ENCODE measurements around the gene MYO10.

The MYO10 gene

DNA sequence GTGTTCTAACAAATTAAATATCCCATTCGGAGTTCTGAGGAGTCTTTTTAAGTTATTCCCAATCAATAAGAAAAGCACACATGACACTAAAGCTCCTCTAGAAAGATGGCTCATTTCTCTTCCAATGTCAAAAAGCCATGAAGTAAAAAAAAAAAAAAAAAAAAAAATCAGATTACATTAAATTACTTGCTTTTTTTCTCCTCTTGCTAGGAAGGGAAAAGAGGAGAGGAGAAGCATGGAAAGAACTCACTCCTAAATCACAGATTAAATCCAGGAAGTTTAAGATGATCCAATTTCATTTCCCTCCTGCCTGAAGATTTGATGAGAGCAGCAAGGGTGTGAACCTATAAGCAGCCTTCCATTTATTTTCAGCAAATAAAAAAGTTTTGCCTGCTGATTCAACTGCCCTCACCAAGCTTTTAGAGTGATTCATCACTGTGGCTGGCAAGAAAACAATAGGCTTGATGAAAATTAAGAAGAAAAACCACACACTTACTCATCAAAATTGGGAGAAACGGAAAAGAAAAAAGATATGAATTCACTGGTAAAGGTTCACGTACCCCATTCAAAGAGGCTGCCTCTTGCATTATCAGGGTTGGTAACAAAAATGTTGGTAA lies 19.7 kb downstream of the MYO10 start:
- peak; percentile 81 for DNase-seq (ENCODE audit: low read depth)

DNA sequence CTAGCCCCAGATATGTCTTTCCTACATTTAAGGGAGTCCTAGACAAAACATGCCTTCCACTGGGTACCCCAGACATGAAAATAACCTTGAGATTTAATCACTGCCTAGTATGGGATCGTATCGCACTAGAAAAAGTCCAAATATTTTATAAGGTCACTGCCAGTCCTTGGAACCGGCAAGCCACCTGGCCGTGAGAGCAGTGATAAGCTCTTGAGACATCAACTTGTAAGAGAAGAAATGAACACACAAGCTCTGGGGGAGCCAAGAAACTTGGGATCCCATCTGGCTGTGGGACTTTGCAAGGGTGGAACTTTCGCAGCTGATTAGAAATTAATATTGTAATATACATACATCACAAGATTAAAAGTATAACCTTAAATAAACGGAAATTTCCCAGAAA lies 21.5 kb downstream of the MYO10 start:
- no peak for DNase-seq (ENCODE audit: low read depth)

DNA sequence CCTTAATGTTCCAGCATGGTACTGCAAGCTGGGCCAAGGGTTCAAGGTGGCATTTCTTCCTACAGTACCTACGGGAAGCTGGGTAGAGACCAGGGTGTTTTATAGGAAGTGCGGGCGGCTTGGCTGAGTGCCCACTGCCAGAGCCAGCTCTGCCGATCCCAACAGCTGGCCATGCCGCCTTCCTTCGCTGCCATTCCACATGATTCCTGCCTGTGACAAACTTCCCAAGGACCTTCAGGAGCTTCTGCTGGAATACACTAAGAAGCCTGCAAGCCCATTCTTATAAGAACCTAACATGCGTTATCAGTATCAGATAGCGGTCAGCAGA lies 22.0 kb downstream of the MYO10 start:
- no peak for DNase-seq (ENCODE audit: low read depth)

DNA sequence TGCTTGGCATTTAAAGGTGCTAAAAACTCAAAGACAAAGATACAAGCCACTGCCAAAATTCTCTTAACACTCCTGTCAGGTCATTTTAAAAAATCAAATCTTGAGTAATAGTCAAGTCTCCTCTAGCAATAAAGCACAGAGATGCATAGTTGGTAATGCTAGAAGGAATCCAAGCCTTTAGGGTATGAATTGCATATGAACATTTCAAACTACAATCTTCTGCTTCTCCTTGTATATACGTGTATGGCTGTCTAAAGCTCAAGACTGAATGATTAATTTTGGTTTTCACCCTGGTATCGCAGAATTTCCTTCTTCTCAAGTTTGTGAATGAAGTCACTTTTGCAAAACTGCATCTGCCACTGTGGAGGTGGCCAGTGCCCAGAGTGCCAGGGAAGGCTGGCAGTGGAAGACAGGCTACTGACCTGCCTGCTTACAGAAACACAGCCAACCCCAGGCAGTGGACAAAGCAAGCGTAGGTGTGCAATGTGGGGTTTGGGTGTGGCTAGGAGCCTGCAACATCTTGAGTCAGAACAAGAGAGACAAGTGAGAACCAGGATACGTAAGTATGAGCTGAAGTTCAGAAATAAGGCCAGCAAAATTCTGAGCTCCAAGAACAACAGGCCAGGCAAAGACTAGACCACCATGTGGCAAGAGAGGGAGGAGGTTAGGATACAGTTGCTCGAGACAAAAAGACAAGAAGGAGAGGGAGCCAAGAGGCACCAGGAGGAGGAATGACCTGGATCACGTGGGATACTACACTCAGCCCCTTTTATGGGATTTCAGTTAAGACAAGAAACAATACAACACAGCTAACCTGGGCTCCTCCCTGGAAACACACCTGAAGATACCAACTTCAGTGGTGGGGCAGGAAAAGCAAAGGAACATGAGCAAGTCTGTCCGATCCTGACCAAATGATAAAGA lies 22.6 kb downstream of the MYO10 start:
- DNase-seq (ENCODE audit: low read depth): no peak

DNA sequence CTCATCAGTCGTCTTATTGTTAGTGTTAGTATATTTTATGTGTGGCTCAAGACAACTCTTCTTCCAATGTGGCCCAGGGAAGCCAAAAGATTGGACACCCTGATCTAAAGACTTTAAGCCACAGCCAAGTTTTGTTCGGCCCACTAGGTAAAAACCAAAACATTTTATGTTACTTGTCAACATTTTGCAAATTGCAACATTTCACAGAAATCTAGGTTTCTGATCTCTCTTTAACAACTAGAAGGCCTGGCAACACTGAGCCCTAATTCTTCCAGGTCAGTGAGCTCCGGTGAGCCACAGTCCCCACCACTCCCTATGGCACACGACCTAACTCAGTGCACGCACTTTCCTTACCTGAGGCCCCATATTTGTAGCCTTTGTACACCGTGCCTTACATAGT lies 24.0 kb downstream of the MYO10 start:
- DNase-seq (ENCODE audit: low read depth): no peak

DNA sequence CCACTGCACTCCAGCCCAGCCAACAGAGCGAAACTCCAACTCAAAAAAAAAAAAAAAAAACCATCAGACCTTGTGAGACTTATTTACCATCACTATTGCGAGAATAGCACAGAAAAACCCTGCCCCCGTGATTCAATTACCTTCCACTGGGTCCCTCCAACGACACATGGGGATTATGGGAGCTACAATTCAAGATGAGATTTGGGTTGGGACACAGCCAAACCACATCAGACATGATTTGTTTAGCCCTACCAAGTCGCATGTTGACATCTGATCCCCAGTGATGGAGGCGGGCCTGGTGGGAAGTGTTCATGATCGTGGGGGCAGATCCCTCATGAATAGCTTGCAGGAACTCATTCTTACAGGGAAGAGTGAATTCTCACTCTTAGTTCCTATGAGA lies 26.6 kb downstream of the MYO10 start:
- DNase-seq (ENCODE audit: low read depth): no peak

DNA sequence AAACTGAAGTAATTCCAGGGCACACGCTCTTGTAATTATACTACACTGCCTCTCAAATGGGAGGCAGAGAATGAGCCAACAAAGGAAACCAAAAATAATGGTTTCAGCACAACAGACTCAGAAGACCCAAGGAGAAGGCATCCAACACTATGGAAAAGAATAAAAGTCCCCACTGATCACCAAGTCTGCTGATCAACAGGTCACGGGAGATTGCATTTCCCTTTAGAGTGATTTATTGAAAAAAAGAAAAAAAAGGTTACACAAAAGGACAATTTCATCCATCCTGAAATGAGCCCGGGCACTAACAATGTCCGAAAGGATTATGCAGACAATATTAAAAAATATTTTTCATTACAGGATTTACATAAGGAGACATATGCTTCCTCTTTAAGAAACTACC lies 28.8 kb downstream of the MYO10 start:
- no peak for DNase-seq (ENCODE audit: low read depth)

DNA sequence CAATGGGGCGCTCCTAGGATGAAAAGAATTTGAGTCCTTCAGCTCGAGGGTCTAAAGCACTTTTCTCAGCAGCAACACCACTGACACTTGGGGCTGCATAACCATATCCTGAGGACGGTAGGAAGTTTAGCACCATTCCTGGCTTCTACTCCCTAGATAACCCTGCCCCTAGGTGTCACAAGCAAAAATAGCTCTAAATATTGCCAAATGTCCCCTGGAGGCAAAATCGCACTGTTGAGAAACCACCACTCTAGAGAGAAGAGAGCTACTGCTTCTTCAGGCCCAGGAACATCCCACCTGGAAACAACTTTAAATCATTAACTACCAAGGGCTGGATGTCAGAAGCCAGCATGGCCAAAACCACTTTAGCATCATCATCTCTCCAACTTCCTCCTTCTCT lies 29.8 kb downstream of the MYO10 start:
- DNase-seq (ENCODE audit: low read depth): no peak

DNA sequence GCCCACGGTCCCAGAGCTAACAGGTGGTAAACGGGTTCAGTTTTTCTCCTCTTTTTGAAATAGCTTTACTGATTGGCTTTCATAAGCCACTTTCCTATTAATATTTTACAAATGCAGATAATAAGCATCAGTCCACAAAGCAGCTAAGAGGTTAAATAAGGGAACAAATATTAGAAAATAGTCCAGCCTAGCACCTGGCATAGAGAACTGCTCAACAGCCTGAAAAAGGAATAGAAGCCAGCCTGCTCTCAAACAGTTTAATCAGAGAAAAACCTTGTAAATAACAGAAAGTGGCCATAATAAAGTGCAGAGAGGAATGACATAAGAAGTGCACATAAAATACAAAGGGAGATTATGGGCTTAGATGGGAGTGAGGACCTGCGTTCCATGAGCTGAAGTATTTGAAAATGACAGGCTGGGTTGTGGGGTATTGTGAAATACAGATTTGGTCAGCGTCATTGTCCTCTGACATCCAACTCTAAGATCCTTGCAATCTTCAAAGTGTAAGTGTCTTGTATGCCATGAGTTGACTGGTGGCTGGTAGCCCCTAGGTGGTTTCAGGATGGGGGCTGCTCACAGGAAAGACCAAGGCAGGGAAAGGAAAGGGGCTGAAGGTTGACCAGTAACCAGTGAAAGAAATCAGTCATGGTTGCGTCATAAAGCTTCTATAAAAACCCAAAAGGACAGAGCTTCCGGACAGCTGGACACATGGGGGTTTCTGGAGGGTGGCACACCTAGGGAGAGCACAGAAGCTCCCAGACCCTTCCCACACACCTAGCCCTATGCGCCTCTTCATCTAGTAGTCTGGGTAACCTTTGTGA lies 32.4 kb downstream of the MYO10 start:
- no peak for DNase-seq (ENCODE audit: low read depth)

DNA sequence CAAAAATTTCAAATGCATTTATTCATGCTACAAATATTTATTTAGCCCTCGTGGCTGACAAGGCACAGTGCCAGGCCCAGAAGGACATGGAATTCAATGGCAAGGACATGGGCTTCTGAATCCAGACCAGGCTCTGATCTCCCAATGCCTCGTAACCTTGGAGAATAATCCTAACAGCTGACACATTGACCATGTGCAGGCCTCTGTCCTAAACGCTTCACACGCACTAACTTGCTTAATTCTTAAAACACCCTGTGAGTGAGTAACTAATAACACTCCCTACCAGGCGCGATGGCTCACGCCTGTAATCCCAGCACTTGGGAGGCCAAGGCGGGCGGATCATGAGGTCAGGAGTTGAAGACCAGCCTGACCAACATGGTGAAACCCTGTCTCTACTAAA lies 33.2 kb downstream of the MYO10 start:
- DNase-seq (ENCODE audit: low read depth): no peak

DNA sequence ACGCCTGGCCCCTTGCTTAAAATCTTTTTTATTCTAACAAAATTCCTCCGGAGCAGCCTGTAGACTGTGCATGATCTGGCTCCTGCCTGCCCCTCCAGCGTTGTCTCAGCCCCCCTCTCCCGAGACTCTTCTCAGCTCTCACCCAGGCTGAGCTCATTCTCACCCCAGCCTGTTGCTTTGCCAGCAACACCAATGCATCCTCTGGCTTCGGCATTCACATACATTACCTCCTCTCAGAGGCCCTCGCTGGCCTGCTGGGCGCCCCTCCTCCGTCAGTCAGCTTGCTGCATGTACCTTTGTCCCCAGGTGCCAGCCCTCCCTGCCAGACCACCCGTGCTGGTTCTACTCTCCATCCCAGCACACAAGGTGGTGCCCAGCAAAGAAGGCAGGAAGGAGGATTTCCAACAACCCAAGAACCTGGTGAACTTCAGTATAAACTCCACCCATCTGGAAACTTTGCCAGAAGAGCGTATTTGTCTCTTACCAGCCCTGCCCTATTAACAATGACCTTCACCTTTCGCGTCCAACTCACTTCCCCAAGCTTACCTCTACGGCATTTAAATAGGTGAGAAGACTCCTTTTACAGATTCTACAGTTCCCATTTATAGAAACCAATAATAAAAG lies 35.0 kb downstream of the MYO10 start:
- DNase-seq (ENCODE audit: low read depth): no peak

DNA sequence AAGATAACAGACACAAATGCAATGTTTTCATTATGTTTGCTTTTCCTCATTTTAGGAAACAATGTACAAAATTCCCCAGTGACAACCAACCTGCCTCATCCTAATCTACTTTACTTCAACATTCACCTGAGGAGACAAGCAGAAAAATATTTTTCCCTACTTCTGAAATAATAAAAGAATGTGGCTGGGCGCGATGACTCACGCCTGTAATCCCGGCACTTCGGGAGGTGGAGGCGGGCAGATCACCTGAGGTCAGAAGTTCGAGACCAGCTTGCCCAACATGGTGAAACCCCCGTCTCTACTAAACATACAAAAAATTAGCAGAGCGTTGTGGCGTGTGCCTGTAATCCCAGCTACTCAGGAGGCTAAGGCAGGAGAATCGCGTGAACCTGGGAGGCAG lies 36.9 kb downstream of the MYO10 start:
- no peak for DNase-seq (ENCODE audit: low read depth)

DNA sequence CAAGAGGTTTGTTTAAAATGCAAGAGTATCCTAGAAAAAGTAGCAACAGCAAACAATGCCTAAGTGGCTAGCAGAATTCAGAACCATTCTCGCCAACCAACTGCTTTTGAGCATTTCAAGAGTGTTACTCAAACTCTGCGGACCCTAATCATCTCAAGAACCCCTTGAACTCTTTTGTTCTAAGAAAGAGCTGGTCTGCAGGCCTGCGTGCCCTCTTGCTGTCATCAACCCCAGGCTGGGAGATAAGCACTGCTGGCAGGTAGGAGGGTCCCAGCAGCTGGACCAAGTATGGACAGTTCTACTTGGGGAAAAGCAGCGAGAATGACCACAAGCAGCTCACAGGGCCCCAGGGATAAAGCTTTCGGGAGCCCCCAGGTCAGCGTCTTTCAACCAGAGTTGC lies 38.3 kb downstream of the MYO10 start:
- no peak for DNase-seq (ENCODE audit: low read depth)

DNA sequence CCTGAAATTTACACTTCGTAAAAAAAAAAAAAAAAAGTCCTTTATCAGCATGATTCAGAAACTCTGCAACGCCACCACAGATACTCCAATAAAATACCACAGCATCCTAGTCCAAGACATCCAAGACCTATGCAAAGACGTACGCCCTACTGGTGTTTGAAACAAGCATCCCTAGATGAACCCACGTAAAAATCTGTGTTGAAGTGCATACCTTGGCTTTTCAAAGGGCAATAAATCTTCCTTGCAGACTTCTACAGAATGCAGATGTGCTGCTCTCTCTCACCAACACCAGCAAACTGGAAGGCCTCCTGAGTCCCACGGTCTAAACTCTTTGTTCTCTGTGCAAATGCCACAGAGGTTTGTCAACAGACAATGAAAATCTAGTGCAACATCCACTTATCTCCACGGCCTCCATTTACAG lies 38.8 kb downstream of the MYO10 start:
- no peak for DNase-seq (ENCODE audit: low read depth)

DNA sequence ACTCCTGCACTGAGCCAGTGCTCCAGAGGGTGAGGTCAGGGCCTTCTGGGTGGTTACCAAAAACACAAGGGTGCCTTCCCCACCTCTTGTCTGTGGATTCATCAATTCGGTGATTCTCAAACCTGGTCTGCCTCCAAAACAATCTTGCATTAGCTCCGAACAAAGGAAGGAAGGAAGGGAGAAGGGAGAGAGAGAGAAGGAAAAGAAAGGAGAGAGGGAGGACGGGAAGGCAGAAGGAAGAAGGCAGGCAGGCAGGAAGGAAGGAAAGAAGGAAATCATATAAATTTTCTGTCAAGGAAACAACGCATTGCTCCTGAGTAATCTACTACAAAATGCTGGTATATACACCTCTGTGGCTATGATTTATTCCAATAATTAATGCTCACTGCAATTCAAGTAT lies 39.3 kb downstream of the MYO10 start:
- DNase-seq (ENCODE audit: low read depth): no peak

DNA sequence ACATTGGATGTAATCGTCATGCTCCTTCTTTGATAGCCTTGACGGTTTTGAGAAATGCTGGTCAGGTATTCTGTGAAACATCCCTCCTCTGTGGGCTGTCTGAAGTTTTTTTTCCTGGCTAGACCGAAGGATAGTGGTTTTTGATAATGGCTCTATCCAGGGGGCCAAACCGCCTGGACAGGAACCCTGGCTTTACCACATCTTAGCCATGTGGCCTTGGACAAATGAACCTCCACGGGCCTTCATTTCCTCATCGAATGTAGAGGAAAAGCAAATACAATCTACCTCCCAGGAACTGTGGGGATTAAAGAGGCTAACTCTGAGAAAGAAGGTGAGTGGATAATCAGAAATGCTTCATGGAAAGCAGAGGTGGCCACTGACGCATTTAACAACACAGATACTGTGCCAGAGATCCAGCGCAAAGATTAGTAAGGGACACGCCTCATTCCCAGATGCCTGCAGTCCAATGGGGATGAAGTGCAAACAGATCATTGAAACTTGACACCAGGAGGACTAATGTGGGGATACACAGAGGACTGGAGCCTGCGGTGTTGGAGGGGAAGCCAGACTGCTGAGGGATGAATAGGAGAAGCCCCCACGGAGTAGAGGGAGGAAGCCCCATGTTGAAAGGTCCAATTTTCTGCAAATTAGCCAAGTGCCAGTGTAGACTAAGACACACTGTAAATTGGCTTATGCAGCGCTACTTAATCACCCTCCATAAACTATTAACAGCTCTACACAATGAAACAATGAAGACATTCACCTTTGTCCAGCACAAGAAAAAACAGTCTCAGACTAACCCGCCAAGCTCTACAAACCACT lies 41.6 kb downstream of the MYO10 start:
- peak; percentile 58 for DNase-seq (ENCODE audit: low read depth)

DNA sequence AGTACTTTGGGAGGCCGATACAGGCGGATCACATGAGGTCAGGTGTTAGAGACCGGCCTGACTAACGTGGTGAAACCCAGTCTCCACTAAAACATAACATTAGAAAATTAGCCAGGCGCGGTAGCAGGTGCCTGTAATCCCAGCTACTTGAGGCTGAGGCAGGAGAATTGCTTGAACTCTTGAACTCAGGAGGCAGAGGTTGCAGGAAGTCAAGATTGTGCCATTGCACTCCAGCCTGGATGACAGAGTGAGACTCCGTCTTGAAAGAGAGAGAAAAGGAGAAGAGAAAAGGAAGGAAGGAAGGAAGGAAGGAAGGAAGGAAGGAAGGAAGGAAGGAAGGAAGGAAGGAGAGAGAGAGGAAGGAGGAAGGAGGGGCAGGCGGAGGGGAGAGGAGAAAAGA lies 45.1 kb downstream of the MYO10 start:
- DNase-seq (ENCODE audit: low read depth): no peak

DNA sequence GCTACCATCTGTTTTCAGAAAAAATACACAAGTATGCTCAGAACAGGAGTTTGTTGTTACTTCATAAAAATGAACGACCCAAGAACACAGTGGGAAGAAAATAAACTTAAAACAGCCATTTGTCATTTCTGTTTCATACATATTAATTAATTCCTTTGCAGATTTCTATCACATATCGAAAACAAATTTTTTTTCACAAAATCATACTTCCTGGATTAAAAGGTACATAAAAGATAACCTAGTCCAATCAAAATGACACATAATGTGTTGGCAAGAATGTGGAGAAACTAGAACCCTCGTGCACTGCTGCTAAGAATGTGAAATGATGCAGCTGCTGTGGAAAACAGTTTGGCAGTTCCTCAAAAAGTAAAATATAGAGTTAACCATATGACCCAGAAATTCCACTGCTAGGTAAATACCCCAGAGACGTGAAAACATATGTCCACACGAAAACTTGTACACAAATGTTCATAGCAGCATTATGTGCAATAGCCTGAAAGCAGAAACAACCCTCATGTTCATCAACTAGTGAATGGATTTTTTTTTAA lies 46.0 kb downstream of the MYO10 start:
- no peak for DNase-seq (ENCODE audit: low read depth)

DNA sequence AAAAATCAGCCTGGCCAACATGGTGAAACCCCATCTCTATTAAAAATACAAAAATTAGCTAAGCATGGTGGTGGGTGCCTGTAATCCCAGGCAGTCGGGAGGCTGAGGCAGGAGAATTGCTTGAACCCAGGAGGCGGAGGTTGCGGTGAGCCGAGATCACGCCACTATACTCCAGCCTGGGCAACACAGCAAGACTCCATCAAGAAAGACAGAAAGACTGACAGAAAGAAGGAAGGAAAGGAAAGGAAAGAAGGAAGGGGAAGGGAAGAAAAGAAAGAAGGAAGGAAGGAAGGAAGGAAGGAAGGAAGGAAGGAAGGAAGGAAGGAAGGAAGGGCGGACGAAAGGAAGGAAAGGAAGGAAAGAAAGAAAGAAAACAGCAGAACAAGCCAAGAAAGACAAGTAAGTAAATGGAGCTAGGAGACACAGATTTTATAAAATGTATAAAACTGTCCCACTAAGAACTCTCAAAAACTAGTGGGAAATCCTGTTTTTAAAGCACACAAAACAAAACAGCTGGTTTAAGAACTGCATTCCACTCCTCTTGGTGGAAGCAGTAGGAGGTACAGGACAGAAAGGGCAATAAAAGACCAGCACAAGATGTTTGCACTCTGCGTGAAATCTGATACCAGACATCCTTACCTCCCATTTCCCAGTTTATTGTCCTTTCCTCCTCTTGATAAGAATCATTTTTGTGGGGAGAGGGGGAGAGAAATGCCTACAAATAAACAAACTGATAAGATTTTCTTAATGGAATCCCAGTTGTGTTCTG lies 46.7 kb downstream of the MYO10 start:
- no peak for DNase-seq (ENCODE audit: low read depth)

DNA sequence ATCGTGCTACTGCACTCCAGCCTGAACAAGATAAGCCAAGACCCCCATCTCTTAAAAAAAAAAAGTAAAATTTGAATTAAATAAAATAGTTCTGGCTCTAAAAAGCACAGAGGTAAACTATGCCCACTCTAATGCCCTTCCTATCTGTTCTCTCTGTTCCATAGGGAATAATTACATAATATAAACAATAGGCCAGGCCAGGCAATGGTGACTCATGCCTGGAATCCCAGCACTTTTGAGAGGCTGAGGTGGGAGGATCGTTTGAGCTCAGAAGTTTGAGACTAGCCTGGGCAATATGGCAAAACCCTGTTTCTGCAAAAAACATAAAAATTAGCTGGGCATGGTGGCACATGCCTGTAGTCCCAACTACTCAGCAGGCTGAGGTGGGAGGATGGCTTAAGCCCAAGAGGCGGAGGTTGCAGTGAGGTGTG lies 47.4 kb downstream of the MYO10 start:
- no peak for DNase-seq (ENCODE audit: low read depth)
